RPMI7951 (cell line): Measurements from ENCODE around the gene NES. TPM values are rescaled to one million over a fixed set of nuclear protein-coding genes. Genes with fewer than 3 reads are reported as not detected.
"Not testable (repeated sequence)": the region's sequence is repeated elsewhere in the genome, so short reads cannot be mapped to it uniquely, and the experiment has no call there.

Source experiments
- DNase-seq: peaks from one replicate; pipeline ENCODE4 v3.0.0-alpha.2; 2012; ENCODE audit warnings: low read depth
- total RNA-seq: library from RNA; depleted of rRNA; stranded (reverse); fragments of >200 nt; shearing (Covaris generic); gene quantifications from 2 replicates; pipeline ENCODE4 v1.2.3, GENCODE V29; 2014

NES gene
- total RNA-seq, 1 experiment from 2014 or later: 24.2 TPM

GRCh38 chr1:156646738-156647211 lies 30.4 kb downstream of the NES start:
- DNase-seq: no peak

- no peak for DNase-seq
These were observed 31.5 kb downstream of the NES start for GRCh38 chr1:156645666-156646065.

GRCh38 chr1:156645056-156645455 lies 32.2 kb downstream of the NES start:
- DNase-seq: no peak

- DNase-seq: no peak
These were observed 32.6 kb downstream of the NES start for GRCh38 chr1:156644640-156645039.

GRCh38 chr1:156644146-156644545 lies 33.1 kb downstream of the NES start:
- DNase-seq: no peak

- DNase-seq: no peak
These were observed 33.5 kb downstream of the NES start for GRCh38 chr1:156643778-156644092.

GRCh38 chr1:156643049-156643777 lies 34.0 kb downstream of the NES start:
- DNase-seq: no peak

- DNase-seq: no peak
These were observed 34.8 kb downstream of the NES start for GRCh38 chr1:156642265-156643048.

GRCh38 chr1:156641761-156642264 lies 35.4 kb downstream of the NES start, which contains the start of gene BCAN:
BCAN (plus strand) TSS chr1:156642117; CDS start chr1:156646055, 3,938 bp downstream.
- DNase-seq: no peak

GRCh38 chr1:156640842-156641706 lies 36.1 kb downstream of the NES start:
- no peak for DNase-seq

GRCh38 chr1:156639601-156640101 lies 37.6 kb downstream of the NES start:
- peak; percentile 93 for DNase-seq

GRCh38 chr1:156638189-156638985 lies 38.8 kb downstream of the NES start:
- no peak for DNase-seq

- no peak for DNase-seq
These were observed 44.9 kb downstream of the NES start for GRCh38 chr1:156632355-156632754.

GRCh38 chr1:156631152-156631551 lies 46.1 kb downstream of the NES start:
- DNase-seq: not testable (repeated sequence)

GRCh38 chr1:156629823-156630449 lies 47.3 kb downstream of the NES start:
- DNase-seq: no peak

GRCh38 chr1:156627313-156627880 lies 49.8 kb downstream of the NES start:
- DNase-seq: peak; percentile 50

- DNase-seq: no peak
These were observed 51.1 kb downstream of the NES start for GRCh38 chr1:156626079-156626438.

- peak; percentile 23 for DNase-seq
These were observed 51.6 kb downstream of the NES start for GRCh38 chr1:156625436-156626078.

- DNase-seq: no peak
These were observed 52.3 kb downstream of the NES start for GRCh38 chr1:156624814-156625435.
